Left lobe of liver (tissue), 2 donors: ENCODE data around the gene LEKR1. TPM values are rescaled to one million over a fixed set of nuclear protein-coding genes. Genes with fewer than 3 reads are reported as not detected.
"Not testable (repeated sequence)": the region's sequence is repeated elsewhere in the genome, so short reads cannot be mapped to it uniquely, and the experiment has no call there.

Experiments used
- ATAC-seq: fragments of 200-7000 bp; cut with Tn5 transposase; one replicate; pipeline ENCODE4 v1.9.1; 2020; ENCODE audit warnings: mild to moderate bottlenecking, moderate library complexity
- DNase-seq: peaks from one replicate; pipeline ENCODE4 v3.0.0-alpha.2; 2020; ENCODE audit warnings: low spot score
- total RNA-seq: library from RNA; stranded (reverse); gene quantifications from one replicate; pipeline ENCODE4 v1.2.1, GENCODE V29; 2021
- donor health status: DM: no; HTN: no; CAD: no; lungs with moderate emphysema.
- donor health status: DM: no; HTN: yes; CAD: no.

LEKR1 gene
- total RNA-seq, 1 donor from 2014 or later: 0.58 TPM

DNA sequence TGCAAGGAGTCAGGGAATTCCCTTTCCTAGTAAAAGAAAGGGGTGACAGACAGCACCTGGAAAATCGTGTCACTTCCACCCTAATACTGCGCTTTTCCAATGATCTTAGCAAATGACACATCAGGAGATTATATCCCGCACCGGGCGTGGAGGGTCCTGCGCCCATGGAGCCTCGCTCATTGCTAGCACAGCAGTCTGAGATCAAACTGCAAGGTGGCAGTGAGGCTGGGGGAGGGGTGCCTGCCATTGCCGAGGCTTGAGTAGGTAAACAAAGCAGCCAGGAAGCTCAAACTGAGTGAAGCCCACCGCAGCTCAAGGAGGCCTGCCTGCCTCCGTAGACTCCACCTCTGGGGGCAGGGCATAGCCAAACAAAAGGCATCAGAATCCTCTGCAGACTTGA, 140.2 kb downstream of the LEKR1 start:
- not testable (repeated sequence) for ATAC-seq, DNase-seq

DNA sequence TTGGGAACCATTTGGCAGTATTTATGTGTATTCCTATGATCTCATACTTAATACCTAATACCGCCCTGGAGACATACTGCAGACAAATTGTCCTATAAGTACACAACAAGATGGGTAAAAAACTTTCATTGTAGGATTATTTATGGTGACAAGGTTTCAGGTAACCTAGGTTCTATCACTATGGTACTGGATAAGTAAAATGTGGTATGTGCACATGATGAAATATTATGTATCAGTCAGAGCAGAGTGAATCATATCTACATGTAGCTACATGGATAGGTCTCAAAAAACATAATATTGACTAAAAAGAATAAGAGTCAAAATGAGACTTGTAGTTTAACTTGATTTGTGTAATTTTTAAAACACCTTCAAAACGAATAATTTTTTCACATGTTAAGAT, 147.8 kb downstream of the LEKR1 start:
- DNase-seq (no peak), ATAC-seq (no peak)

DNA sequence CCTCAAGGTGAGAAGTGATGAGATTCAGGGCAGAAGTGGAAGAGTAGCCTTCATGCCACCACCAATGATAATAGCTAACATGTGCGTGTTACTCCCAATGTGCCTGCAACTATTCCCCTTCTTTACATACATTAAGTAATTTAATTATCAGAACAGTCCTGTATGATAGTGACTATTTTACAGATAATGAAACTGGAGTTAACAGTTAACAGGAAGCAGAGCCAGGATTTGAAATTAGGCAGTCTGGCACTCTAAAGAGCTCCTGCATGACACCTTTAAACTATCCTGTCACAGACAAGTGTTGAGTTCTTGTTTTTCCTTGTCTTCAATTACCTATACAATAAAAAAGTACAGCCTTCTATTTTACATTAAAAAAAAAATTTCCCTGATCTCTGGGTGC, 148.8 kb downstream of the LEKR1 start:
- no peak for DNase-seq
- no peak for ATAC-seq

DNA sequence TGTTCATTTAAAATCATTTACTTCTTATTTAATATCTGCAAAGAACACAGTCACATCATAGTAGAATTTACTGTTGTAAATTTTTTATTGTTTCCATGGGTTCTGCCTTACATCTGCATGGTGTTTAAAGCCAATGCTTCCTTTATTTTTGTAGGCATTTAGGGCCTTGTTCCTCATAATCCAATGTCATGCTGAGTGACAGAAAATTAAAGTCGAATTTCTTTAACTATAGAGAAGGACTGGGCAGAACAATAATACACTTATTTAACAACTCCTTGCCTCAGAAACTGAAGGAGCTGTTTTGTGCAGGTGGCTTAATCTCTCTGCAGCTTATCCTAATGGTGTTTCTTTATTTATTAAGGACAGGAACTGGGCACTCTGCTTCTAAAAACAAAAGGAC, 149.6 kb downstream of the LEKR1 start:
- ATAC-seq (no peak), DNase-seq (no peak)

DNA sequence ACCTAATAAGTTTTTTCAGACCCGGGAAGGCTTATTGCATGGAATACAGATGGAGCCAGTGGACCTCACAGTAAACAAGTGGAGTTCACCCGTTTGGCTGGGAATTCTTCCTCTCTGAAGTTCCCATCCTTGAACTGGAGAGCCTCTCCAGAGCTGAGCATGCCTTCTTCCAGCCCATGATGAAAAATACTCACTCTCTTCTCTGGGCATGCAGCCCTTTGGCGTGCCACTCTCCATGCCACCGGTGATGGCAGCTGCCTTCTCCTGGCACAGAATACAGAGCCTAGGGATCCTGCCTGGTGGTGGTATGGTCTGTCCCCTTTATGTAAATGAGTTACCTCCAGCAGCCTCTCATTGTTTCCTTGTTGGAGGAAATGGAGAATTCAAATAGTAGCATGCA, 150.8 kb downstream of the LEKR1 start:
- ATAC-seq (no peak), DNase-seq (no peak)

DNA sequence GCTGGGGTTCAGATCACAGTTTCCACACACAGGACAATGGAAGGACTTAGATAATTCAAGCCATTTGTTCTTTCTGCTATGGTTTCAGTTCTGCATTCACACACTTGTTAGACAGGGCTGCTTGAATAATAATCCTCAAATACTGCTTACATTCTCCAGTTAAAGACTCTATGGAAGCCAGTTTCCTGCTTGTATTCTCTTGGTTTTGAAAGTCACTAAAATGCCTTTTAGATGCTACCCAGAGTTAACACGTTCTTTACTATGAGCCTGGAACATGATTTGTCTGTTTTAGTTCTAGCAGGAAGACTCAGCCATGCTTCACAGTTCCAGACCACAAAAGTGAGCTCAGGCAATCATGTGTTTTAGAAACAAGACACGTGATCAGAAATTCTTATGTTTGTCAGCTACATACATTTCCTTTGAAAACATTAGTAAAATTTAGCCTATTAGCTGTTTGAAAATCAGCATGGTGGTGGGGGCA, 152.4 kb downstream of the LEKR1 start:
- ATAC-seq (no peak), DNase-seq (no peak)

DNA sequence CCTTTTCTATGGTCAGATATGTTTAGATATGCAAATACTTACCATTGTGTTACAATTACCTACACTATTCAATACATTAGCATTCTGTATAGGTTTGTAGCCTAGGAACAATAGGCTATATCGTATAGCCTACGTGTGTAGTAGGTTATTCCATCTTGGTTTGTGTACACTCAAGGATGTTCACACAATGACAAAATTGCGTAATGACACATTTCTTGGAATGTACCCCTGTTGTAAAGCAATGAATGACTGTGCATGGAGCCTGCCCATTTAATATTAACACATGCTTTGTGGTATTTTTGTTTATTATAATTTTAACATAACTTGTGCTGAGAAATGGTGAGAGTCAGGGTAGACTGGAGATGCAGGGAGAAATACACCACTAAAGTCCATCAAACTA, 154.9 kb downstream of the LEKR1 start:
- DNase-seq (no peak), ATAC-seq (no peak)

DNA sequence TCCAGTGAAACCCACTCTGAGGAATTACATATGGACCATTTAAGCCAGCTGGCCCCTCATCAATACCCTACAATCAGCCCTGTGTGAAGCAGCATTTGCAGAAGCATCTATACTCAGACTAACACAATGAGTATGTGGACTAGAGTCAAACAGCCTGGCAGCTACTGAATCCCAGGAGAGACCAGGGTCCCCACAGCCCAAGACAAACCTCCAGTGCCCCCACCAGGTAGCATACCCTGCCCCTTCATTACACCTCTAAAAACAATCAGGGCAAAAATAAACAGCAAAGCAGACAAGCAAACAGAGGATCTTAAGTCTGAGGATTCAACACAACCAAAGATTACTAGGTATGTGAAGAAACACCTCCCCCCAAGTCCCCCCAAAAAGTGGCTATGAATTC, 157.4 kb downstream of the LEKR1 start:
- DNase-seq (no peak), ATAC-seq (no peak)

DNA sequence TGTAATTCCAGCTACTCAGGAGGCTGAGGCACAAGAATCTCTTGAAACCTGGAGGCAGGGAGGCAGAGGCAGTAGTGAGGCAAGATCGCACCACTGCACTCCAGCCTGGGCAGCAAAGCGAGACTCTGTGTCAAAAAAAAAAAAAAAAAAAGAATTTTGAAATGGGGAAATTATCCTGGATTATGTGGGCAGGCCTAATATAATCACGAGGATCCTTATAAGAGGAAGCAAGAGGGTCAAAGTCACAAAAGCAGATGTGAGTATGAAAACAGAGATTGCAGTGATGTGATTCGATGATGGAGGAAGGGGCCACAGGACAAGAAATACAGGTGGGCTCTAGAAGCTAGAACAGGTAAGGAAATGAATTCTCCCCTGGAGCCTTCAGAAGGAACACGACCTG, 159.6 kb downstream of the LEKR1 start:
- ATAC-seq: no peak
- DNase-seq: no peak

DNA sequence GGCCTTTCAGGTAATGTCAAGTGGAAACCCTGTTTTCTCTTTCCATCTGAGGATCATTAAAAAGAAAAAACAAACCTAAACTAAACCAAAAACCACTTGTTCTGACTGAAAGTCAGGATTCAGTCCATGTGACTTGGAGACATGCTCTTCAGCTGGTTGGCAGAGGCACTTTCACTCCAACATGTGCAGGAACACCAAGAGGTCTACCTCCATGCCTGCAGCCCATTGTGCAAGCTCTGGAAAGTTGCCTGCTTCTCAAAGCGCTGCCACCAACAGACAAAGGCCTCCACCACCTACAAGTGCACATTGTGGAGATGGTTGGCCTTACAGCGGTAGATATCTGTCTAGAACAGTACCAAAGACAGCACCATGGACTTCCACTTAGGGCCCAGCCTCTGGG, 161.8 kb downstream of the LEKR1 start:
- ATAC-seq: no peak
- no peak for DNase-seq

DNA sequence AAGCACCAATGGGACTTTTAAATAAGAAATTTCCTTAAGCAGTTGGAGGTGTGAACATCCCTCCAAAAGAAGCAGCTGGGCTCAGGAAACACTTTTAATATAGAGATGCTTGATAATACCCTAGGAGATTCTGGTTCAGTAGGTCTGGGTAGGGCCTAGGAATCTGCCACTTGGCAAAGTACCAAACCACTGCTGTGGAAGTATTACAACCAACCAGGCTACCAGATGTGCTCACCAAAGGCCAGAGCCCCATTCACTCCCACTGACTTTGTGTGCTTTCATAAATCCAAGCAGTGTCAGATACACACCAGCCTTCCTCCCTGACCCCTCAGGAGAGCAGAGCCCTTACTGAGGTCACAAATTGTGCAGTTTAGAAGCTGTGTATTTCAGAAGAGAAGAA, 171.2 kb downstream of the LEKR1 start:
- no peak for DNase-seq
- no peak for ATAC-seq

DNA sequence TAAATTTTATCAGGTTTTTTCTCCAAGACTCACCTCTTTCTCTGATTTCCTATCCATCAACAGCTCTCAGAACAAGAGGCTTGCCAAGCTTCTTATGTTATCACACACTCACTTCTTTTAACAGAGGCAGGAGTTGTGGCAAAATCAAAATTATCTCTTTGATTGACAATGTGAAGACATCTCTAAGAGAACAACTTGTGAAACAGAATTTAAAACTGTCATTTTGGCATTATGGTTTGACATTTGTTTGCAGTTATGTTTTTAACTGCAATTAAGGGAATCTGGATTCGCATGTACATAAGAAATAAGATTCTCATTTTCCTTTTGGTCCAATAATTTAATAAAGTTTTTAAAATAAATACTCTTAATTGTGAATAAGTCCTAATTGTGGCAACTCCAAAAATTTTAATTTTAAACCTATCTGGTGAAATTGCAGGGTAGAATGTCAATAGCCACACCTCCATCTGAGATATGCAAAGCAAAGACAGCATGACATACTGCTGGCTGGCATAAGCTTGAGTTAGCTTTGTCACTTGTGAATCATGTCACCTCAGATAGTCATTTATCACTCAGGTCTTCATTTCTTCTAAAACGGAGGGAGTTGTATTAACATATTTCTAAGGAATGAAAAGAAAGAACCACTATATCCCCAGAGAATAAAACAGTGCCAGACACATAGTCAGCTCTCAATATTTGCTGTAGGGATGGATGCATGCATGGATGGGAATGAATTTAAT, 175.2 kb downstream of the LEKR1 start:
- ATAC-seq: no peak
- DNase-seq: no peak

DNA sequence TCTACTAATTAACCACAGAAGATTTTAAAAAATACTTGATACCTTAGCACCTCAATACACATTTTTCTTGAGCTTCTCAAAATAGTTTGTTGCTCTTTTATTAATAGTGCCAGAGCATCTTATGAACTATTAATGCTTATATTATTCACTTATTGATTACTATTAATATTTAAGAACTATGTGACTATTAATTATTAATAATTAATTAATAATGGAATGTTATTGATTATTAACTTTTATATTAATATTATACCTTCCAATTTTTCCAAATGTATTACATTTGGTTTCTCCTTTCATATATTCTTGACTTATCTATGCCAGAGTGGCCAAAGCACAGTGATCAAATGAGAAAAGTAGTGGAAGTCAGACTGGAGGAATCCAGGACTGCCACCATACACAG, 195.5 kb downstream of the LEKR1 start:
- DNase-seq (no peak), ATAC-seq (no peak)

DNA sequence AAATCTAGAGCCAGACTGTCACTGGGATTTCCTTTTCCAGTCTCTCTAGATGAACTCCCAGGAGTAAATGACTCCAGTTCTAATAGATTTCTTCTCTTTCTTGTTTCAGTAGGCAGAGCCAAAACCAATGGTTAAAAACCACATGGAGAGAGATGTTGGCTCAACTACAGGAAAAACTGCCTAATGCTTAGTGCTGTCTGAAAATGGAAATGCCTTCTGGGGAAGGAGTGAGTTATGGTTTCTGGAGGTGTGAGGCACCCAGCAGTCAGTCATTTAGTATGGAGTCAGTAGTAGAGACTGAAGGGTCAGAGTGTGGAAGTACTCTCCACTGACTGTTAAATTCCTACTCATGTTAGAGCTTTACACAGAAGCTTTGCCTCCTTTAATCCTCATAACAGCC, 197.1 kb downstream of the LEKR1 start:
- DNase-seq (no peak), ATAC-seq (no peak)

DNA sequence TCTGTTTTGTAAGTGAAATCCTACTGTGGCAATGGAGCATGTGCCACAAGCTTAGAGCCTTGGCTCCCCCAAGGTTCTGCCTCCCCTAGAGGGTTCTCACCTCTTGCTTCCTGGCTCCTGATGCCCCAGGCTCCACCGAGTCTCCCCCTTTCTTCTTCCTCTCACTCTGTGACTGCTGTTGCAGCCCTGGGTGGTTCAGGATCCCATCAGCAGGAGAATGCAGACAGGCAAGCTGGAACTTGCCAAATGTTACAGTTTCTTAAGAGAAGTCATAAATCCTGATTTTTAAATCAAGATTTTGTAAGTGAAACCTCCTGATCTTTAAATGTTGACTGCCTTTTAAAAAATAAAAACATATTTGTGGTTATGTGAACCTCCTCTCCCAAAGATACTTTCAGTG, 199.9 kb downstream of the LEKR1 start:
- no peak for DNase-seq
- ATAC-seq: no peak

DNA sequence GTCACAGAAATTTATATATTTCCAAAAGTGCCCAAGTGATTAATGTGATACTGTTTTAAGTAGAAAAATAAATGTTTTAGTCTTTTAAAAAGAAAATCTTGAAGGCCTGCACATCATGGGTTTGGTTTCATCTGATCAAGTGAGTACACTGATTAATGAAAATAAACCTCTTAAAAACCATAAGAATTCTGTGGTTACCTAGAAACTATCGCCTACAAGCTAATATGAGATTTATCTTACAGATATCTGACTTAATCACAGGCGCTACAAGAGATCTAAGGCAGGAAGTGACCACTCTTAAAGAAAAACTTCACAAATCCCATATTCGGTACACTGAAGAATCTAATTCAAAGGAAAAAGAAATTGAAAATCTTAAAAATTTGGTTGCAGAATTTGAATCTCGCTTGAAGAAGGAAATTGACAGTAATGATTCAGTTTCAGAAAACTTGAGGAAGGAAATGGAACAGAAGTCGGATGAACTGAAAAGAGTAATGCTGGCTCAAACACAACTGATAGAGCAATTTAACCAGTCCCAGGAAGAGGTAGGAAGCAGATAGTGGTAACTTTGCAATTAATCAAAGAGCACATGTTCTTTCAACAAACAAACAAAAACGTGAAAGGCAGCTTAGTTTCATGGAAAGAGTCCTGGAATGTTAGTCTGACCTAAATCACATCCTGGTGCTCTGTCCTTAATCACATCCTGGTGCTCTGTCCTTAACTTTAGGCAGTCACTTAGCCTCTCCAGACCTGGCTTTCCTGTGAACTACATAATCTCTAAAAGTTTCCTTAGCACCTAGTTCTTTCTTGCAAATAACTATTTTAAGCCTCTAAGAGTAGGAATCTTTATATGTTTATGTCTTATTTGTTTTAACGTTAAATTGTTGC, 201.9 kb downstream of the LEKR1 start:
- no peak for ATAC-seq

DNA sequence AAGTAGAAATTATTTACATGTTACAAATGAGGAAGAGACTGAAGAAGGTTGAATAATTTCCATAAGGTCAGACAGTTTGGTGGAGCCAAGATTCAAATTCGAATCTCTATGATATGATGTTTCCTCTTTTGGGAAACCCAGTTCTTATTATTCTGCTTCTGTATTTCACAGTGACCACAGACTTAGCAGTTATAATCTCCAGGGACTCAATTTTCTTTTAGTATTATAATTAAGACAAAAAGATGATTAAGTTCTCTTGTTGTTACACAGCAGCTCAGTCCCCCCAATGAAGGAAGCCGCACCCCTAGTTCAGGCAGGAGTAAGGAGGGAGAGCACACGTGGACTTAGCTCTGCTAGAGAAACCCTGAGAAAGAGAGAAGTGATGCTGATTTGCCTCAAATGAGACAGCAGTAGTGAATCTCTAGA, 203.2 kb downstream of the LEKR1 start:
- DNase-seq (no peak), ATAC-seq (no peak)

More for the DNA sequence above, 201.9 kb downstream of the LEKR1 start:
- no peak for DNase-seq

DNA sequence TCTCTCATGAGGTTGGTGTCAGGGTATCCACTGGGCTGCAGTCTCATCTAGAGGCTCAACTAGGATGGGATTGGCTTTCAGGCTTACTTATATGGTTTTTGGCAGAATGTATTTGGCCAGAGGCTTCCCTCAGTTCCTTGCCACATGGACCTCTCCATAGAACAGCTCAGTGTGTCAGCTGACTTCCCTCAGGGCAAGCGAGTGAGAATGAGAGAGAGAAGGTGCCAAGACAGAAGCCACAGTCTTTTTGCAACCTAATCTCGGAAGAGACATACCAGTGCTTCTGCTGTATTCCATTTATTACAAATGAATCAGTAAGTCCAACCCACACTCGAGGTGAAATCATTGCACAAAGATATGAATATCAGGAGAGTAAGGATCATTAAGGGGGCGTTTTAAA, 204.6 kb downstream of the LEKR1 start:
- DNase-seq: no peak
- ATAC-seq: no peak

DNA sequence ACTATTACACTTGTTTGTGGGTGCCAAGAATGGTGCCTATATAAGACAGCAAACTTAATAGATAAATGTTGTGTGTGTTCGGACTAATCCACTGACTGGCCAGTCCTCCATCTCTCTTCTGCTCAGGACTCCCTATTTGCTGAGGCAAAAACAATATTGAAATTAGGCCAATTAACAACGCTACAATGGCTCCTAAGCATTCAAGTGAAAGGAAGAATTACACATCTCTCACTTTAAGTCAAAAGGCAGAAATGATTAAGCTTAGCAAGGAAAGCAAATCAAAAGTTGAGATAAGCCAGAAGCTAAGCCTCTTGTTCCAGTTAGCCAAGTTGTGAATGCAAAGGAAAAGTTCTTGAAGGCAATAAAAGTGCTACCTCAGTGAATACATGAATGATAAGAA, 206.8 kb downstream of the LEKR1 start:
- DNase-seq: no peak
- ATAC-seq: no peak

DNA sequence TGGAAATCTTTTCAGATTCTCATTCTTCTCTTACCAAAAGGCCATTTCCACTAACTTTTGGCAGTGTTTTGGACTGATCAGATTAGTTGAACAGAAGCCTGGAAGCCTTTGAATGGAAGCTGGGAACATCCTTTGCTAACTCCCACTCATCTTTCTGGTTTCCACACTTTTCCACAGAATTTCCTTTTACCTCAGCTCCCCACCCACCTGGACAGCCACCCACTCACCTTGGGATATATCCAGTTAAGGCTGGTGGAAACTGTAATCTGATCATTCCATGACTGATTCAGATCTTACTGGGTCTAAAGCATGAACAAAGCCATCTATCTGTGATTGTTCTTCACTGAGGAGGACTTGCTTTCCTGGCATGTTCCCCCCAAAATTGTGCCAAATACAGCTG, 214.3 kb downstream of the LEKR1 start:
- DNase-seq (no peak), ATAC-seq (no peak)

DNA sequence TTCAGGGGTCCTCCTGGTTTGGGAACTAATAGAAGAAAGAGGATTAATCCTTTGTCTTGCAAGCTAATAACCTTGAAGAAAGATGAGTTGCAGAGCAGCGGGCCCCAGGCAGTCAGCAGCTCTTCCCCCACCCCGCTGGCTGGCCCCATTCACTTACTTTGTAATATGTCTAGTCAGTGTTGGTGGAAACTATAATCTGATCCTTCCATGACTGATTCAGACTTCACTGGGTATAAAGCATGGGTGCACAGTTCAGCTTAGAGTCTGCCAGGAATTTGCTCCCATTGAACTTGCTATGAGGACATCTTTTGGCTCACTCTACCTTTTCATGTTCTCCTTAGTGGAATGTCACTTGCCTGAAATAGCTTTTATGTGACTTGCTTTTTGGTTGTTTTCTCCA, 216.1 kb downstream of the LEKR1 start:
- ATAC-seq: peak; percentile 57
- DNase-seq: no peak

DNA sequence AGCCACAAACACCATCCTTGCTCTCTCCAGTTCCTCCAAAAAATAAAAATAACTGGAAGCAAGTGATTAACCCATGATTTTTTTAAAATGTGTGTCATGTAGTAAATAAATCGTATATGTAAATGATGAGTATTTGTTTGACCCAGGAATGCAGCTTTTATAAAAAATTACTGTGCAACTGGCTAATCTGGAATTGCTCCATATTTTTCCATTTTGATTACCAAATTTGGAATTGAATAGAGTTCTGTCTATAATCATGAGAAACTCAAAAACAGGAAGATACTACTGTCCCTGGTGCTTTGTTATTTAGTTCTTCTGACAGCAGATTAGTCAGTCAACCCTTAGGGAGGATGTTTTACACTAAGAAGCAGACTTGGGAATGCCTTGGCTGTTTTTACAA, 217.6 kb downstream of the LEKR1 start:
- ATAC-seq (no peak), DNase-seq (no peak)
